Suprapubic skin (tissue), 4 donors: Measurements from ENCODE around the gene RALGPS2. TPM values are rescaled to one million over a fixed set of nuclear protein-coding genes. Genes with fewer than 3 reads are reported as not detected.

Source experiments
- DNase-seq, 2 donors: peaks; one replicate each; pipeline ENCODE4 v3.0.0-alpha.2; 2019; ENCODE audit warnings: low spot score in 2 of 2
- H3K27ac ChIP-seq: fragments of 200-600 bp; sonication (generic); one replicate; pipeline ENCODE4 v1.5.1; 2019
- H3K27me3 ChIP-seq: fragments of 200-600 bp; sonication (generic); one replicate; pipeline ENCODE4 v1.5.1; 2019
- H3K36me3 ChIP-seq: fragments of 200-600 bp; sonication (generic); one replicate; pipeline ENCODE4 v1.5.1; 2019
- H3K4me1 ChIP-seq: fragments of 200-600 bp; sonication (generic); one replicate; pipeline ENCODE4 v1.5.1; 2019
- H3K4me3 ChIP-seq: fragments of 200-600 bp; sonication (generic); one replicate; pipeline ENCODE4 v1.5.1; 2019; ENCODE audit warnings: mild to moderate bottlenecking
- H3K9me3 ChIP-seq: fragments of 200-600 bp; sonication (generic); one replicate; pipeline ENCODE4 v1.5.1; 2019
- CTCF ChIP-seq, 2 donors: fragments of 200-600 bp in 1 of 2; fragments of 450-650 bp in 1 of 2; sonication (generic) in 1 of 2; IDR thresholded peaks; one replicate each; pipeline ENCODE4 v1.5.1; 2016 to 2019; ENCODE audit warnings: antibody characterized with exemption in 2 of 2, mild to moderate bottlenecking in 1 of 2, moderate library complexity in 1 of 2
- EP300 ChIP-seq: sonication (generic); formaldehyde crosslinking; IDR thresholded peaks from one replicate; pipeline ENCODE4 v1.6.1; 2017; ENCODE audit warnings: antibody characterized with exemption
- POLR2A ChIP-seq, 2 donors: fragments of 450-650 bp; IDR thresholded peaks; one replicate each; pipeline ENCODE4 v1.6.1; 2017; ENCODE audit warnings: antibody characterized with exemption in 2 of 2, mild to moderate bottlenecking in 2 of 2, moderate library complexity in 2 of 2
- POLR2AphosphoS5 ChIP-seq, 3 donors: sonication (generic); formaldehyde crosslinking; IDR thresholded peaks; one replicate each; pipeline ENCODE4 v1.6.1; 2017; ENCODE audit warnings: antibody characterized with exemption in 3 of 3
- WGBS: methylation state at CpG from one replicate; pipeline ENCODE4 v1.1.5; 2018; 5-methylcytosine and 5-hydroxymethylcytosine counted together
- total RNA-seq, 4 donors: library from RNA; depleted of rRNA; stranded (reverse); fragments of >200 nt; gene quantifications; one replicate each; pipeline ENCODE4 v1.1.0, GENCODE V29; 2016

Gene RALGPS2, protein sequence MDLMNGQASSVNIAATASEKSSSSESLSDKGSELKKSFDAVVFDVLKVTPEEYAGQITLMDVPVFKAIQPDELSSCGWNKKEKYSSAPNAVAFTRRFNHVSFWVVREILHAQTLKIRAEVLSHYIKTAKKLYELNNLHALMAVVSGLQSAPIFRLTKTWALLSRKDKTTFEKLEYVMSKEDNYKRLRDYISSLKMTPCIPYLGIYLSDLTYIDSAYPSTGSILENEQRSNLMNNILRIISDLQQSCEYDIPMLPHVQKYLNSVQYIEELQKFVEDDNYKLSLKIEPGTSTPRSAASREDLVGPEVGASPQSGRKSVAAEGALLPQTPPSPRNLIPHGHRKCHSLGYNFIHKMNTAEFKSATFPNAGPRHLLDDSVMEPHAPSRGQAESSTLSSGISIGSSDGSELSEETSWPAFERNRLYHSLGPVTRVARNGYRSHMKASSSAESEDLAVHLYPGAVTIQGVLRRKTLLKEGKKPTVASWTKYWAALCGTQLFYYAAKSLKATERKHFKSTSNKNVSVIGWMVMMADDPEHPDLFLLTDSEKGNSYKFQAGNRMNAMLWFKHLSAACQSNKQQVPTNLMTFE
- total RNA-seq, result 10 to 100 TPM; 16.3 to 47.4 (median 27.8) TPM

DNA sequence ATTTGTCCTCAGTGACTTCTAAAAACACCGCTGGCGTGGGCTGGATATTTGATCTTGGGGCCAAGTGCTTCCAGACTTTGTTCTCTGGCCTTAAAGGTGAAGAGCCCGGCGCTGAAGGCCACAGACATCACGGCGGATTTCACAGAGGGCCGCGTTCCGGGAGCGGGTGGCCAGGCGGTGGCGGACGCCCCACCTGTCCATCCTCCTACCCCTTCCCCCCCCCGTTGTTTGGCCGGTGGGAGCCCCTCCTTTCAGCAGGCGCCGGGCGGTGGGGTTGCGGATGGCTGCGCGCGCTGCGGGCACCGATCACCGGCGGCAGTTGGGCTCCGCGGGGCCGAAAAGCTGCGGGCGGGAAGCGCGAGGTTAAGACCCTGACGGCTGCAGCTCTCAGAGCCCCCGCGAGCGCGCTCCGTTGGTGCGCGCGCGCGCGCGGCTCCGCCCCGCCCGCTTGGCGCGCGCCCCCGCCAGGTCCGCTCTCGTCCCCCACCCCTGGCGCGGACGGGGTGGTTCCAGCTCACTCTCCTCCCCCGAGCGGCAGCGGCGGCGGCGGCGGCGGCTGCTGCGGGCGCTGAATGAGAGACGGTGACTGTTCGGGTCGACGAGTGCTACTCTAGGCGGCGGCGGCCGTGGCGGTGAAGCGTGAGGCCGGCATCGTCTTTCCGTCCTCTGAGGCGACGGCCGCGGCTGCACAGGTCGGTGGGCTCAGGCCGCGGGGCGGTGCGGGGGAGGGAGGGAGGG is at the start of gene RALGPS2:
Gene RALGPS2, plus strand, starts transcription at position 517 of the 738 bp plus-strand sequence. CDS start 51,521 bp downstream, outside the sequence.
- DNase-seq, result peak in 1 of 2 donors; percentile 63

DNA sequence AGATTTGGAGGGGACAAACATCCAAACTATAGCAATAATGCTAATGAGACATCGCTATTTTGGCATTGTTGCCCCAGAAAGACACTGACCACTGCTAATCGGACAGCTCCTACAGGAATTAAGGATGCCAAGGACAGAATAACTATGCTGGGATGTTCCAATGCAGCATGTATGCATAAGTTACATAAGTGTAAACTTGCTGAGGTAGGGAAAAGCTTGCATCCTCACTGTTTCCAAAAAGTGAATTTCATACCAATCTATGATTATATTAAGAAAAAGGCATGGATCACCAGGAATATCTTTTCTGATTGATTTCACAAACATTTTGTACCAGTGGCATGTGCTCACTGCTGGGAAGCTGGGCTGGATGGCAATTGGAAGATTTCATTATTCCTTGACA is 45.8 kb upstream of the RALGPS2 start:
- H3K9me3 ChIP-seq, result no peaks in the 10 kb centered on the region

More for the DNA sequence above, at the start of gene RALGPS2:
- Histone ChIP-seq H3K4me1 (peaks cover 18% of the 10 kb centered on the region), H3K27ac (peak within 1 kb of the TSS; percentile 81), H3K4me3 (peak within 1 kb of the TSS; percentile 78), H3K27me3 (no peaks in the 10 kb centered on the region), H3K9me3 (no peaks in the 10 kb centered on the region), H3K36me3 (no peaks in the 10 kb centered on the region)
- WGBS, result 7% methylated on average over 13 of the region's 90 CpGs
- TF ChIP-seq CTCF (IDR thresholded peaks at IDR 0.05) (no peak), POLR2AphosphoS5 (IDR thresholded peaks at IDR 0.05) (no peak), POLR2A (IDR thresholded peaks at IDR 0.05) (no peak), EP300 (no peak)

GRCh38 chr1:178682429-178682828 is 42.6 kb upstream of the RALGPS2 start:
- TF ChIP-seq POLR2A (IDR thresholded peaks at IDR 0.05) (no peak), CTCF (IDR thresholded peaks at IDR 0.05) (no peak), POLR2AphosphoS5 (IDR thresholded peaks at IDR 0.05) (no peak), EP300 (no peak)
- Histone ChIP-seq H3K27ac (no peak overlapping the region), H3K4me3 (no peak overlapping the region), H3K9me3 (no peaks in the 10 kb centered on the region), H3K27me3 (no peaks in the 10 kb centered on the region), H3K36me3 (no peaks in the 10 kb centered on the region), H3K4me1 (no peaks in the 10 kb centered on the region)
- DNase-seq, result no peak
- WGBS, result 42% methylated on average over 2 of the region's 2 CpGs

More for the DNA sequence above, 45.8 kb upstream of the RALGPS2 start:
- no peak overlapping the region for H3K27ac ChIP-seq
- H3K4me1 ChIP-seq, result no peaks in the 10 kb centered on the region
- H3K4me3 ChIP-seq, result no peak overlapping the region
- no peaks in the 10 kb centered on the region for H3K27me3 ChIP-seq
- no peak for DNase-seq
- 76% methylated on average over 2 of the region's 2 CpGs for WGBS
- no peak for TF ChIP-seq POLR2A (IDR thresholded peaks at IDR 0.05)
- TF ChIP-seq CTCF (IDR thresholded peaks at IDR 0.05), result no peak
- no peak for TF ChIP-seq POLR2AphosphoS5 (IDR thresholded peaks at IDR 0.05)
- TF ChIP-seq EP300, result no peak
- H3K36me3 ChIP-seq, result no peaks in the 10 kb centered on the region

- TF ChIP-seq CTCF (IDR thresholded peaks at IDR 0.05) (no peak), POLR2AphosphoS5 (IDR thresholded peaks at IDR 0.05) (no peak), EP300 (no peak), POLR2A (IDR thresholded peaks at IDR 0.05) (no peak)
- no peaks in the 10 kb centered on the region for H3K9me3 ChIP-seq
- no peak overlapping the region for H3K4me3 ChIP-seq
- no peaks in the 10 kb centered on the region for H3K27me3 ChIP-seq
- no peak overlapping the region for H3K27ac ChIP-seq
- no peaks in the 10 kb centered on the region for H3K36me3 ChIP-seq
- 95% methylated on average over 2 of the region's 2 CpGs for WGBS
- no peak for DNase-seq
- H3K4me1 ChIP-seq, result no peaks in the 10 kb centered on the region
These were observed 42.2 kb upstream of the RALGPS2 start for GRCh38 chr1:178682886-178683285.

DNA sequence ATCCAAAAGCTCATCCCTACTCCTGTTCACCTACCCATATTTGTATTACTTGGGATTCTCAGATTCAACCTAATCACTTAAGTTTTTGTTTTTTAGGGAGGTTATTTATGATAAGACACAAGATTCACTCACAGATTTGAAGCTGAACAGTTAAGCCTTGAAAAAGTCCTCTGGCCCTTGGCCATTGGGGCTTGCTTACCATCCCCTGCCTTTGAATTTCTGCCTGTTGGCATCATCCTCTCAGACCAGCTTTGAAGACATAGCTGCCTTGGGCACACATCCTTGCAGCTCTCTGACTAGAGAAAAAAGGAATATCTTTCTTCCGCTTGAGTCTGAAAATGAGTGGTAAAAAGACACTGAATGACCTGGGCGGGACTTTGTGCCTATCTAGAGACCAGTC is 41.8 kb upstream of the RALGPS2 start:
- 97% methylated on average over 2 of the region's 2 CpGs for WGBS
- no peaks in the 10 kb centered on the region for H3K4me1 ChIP-seq
- no peak for DNase-seq

More for the DNA sequence above, 41.8 kb upstream of the RALGPS2 start:
- Histone ChIP-seq H3K4me3 (no peak overlapping the region), H3K9me3 (no peaks in the 10 kb centered on the region), H3K36me3 (no peaks in the 10 kb centered on the region), H3K27ac (no peak overlapping the region), H3K27me3 (no peaks in the 10 kb centered on the region)
- TF ChIP-seq POLR2AphosphoS5 (IDR thresholded peaks at IDR 0.05), result no peak
- TF ChIP-seq POLR2A (IDR thresholded peaks at IDR 0.05), result no peak
- TF ChIP-seq CTCF (IDR thresholded peaks at IDR 0.05), result no peak
- no peak for TF ChIP-seq EP300
